ENCODE results near the gene ALG9.
"Not testable (repeated sequence)": the region's sequence is repeated elsewhere in the genome, so short reads cannot be mapped to it uniquely, and the experiment has no call there.

Gene ALG9

DNA sequence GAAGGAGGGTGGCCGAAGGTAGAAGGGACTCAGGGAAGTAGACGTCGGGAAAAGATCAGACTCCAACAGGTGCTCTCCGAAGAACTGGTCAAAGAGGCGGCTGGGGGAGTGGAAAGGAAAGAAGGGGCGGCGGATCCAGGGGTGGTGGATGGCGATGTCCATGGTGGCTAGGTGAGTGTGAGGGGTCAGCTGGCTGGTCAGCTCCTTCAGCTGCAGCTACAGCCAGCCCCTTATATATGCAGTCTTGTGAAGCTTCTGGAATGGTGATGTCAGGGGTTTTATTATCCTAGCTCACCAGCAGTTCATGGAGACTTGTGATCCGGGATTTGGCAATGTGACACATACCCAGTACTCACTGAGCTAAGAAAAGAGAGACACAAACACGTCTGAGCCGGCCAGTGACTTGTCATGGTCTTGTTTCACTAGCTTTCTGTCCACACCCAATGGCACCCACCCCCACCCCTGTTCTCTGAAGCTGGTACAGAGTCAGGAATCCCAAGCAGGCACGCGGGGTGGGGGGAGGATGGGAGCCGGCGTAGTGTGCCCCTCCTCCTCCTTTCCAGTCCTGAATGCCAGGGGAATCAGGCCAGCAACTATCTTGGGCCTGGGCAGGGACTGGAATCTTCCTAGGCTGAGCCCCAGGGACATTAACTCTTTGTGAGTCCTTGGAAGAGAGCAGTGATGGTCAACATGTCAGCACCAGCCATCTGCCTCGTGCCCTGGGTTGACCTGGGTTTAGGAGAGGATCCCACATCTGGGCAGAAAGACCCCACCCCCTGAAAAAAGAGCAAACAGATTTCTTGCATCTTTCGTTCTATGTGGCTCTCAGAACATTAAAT lies 40.4 kb upstream of the ALG9 start, which contains the start of gene CRYAB:
Gene CRYAB, minus strand, starts transcription at position 208 of the 839 bp plus-strand sequence. Its CDS starts 46 bp downstream, at position 162.
- Histone ChIP-seq H3K9me3 (ENCODE audit: insufficient read depth, low read depth, low read length) (no peaks in the 10 kb centered on the region), H3K27me3 (ENCODE audit: insufficient read depth, low read length) (no peaks in the 10 kb centered on the region), H3K4me3 (ENCODE audit: low read length) (no peak within 1 kb of the TSS; the same call in 1 of the 2 replicates), H3K9ac (ENCODE audit: low read depth, low read length) (peak within 1 kb of the TSS; percentile 17; the same call in 1 of the 2 replicates), H3K27ac (ENCODE audit: low read depth, low read length) (no peak within 1 kb of the TSS), H3K4me1 (ENCODE audit: insufficient read depth, low read length) (peaks cover 12% of the 10 kb centered on the region), H3K36me3 (ENCODE audit: insufficient read depth, low read length) (no peaks in the 10 kb centered on the region)
- WGBS = 69% methylated on average over 17 of the region's 17 CpGs

- Histone ChIP-seq H3K4me1 (ENCODE audit: insufficient read depth, low read length) (peaks cover 12% of the 10 kb centered on the region), H3K36me3 (ENCODE audit: insufficient read depth, low read length) (no peaks in the 10 kb centered on the region), H3K9ac (ENCODE audit: low read depth, low read length) (no peak overlapping the region), H3K27me3 (ENCODE audit: insufficient read depth, low read length) (no peaks in the 10 kb centered on the region), H3K27ac (ENCODE audit: low read depth, low read length) (no peak overlapping the region), H3K4me3 (ENCODE audit: low read length) (no peak overlapping the region), H3K9me3 (ENCODE audit: insufficient read depth, low read depth, low read length) (no peaks in the 10 kb centered on the region)
- 93% methylated on average over 9 of the region's 9 CpGs for WGBS
These were observed 39.5 kb upstream of the ALG9 start for GRCh38 chr11:111910676-111911562.

GRCh38 chr11:111909378-111909777 lies 38.0 kb upstream of the ALG9 start:
- 90% methylated on average over 5 of the region's 5 CpGs for WGBS
- no peak overlapping the region for H3K27ac ChIP-seq (ENCODE audit: low read depth, low read length)
- H3K4me1 ChIP-seq (ENCODE audit: insufficient read depth, low read length) = peaks cover 12% of the 10 kb centered on the region
- no peak overlapping the region for H3K4me3 ChIP-seq (ENCODE audit: low read length)
- H3K9me3 ChIP-seq (ENCODE audit: insufficient read depth, low read depth, low read length) = no peaks in the 10 kb centered on the region
- H3K27me3 ChIP-seq (ENCODE audit: insufficient read depth, low read length) = no peaks in the 10 kb centered on the region
- no peak overlapping the region for H3K9ac ChIP-seq (ENCODE audit: low read depth, low read length)
- no peaks in the 10 kb centered on the region for H3K36me3 ChIP-seq (ENCODE audit: insufficient read depth, low read length)

- H3K9ac ChIP-seq (ENCODE audit: low read depth, low read length) = no peak overlapping the region
- H3K9me3 ChIP-seq (ENCODE audit: insufficient read depth, low read depth, low read length) = no peaks in the 10 kb centered on the region
- H3K27ac ChIP-seq (ENCODE audit: low read depth, low read length) = no peak overlapping the region
- H3K36me3 ChIP-seq (ENCODE audit: insufficient read depth, low read length) = no peaks in the 10 kb centered on the region
- WGBS = 96% methylated on average over 5 of the region's 5 CpGs
- H3K27me3 ChIP-seq (ENCODE audit: insufficient read depth, low read length) = no peaks in the 10 kb centered on the region
- no peak overlapping the region for H3K4me3 ChIP-seq (ENCODE audit: low read length)
- H3K4me1 ChIP-seq (ENCODE audit: insufficient read depth, low read length) = peaks cover 12% of the 10 kb centered on the region
These were observed 37.4 kb upstream of the ALG9 start for GRCh38 chr11:111908639-111909305.

DNA sequence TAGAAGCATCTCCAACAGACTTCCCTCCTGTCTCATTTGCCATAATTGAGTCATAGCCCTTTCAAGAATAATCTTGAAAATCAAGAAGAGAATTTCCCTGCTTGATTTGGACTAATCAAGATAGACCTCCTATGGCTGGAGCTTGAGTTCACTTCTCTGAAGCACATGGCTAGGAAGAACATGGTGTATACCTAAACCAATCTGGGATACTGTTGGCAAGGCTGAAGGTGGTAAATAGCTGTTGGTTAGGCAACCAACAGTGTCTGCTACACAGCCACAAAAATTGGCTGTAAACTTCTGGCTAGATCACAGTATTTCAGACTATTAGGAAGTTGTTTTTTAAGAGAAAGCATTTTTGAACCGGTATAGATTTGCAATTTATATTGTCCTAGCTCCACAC lies 35.3 kb upstream of the ALG9 start:
- peaks cover 5% of the 10 kb centered on the region for H3K4me1 ChIP-seq (ENCODE audit: insufficient read depth, low read length)
- H3K9me3 ChIP-seq (ENCODE audit: insufficient read depth, low read depth, low read length) = no peaks in the 10 kb centered on the region
- H3K27ac ChIP-seq (ENCODE audit: low read depth, low read length) = no peak overlapping the region
- WGBS = 80% methylated on average over 1 of the region's 1 CpG
- no peak overlapping the region for H3K9ac ChIP-seq (ENCODE audit: low read depth, low read length)
- H3K36me3 ChIP-seq (ENCODE audit: insufficient read depth, low read length) = no peaks in the 10 kb centered on the region
- H3K4me3 ChIP-seq (ENCODE audit: low read length) = no peak overlapping the region
- H3K27me3 ChIP-seq (ENCODE audit: insufficient read depth, low read length) = no peaks in the 10 kb centered on the region

- H3K4me1 ChIP-seq (ENCODE audit: insufficient read depth, low read length) = no peaks in the 10 kb centered on the region
- no peaks in the 10 kb centered on the region for H3K9me3 ChIP-seq (ENCODE audit: insufficient read depth, low read depth, low read length)
- H3K27ac ChIP-seq (ENCODE audit: low read depth, low read length) = no peak overlapping the region
- no peak overlapping the region for H3K4me3 ChIP-seq (ENCODE audit: low read length)
- no peaks in the 10 kb centered on the region for H3K27me3 ChIP-seq (ENCODE audit: insufficient read depth, low read length)
- 86% methylated on average over 2 of the region's 2 CpGs for whole genome bisulfite sequencing
- H3K9ac ChIP-seq (ENCODE audit: low read depth, low read length) = no peak overlapping the region
- H3K36me3 ChIP-seq (ENCODE audit: insufficient read depth, low read length) = no peaks in the 10 kb centered on the region
These were observed 34.0 kb upstream of the ALG9 start for GRCh38 chr11:111905411-111905810.

DNA sequence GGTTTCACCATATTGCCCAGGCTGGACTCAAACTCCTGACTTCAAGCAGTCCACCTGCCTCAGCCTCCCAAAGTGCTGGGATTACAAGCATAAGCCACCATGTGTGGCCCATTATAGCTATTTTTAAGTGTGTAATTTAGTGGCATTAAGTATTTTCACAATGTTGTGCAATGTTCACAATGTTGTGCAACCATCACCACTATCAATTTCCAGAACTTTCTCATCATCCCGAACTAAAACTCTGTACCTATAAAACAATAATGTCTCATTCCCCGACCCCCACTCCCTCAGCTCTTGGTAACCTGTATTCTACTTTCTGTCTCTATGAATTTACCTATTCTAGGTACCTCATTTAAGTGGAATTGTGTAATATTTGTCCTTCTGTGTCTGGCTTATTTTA lies 15.5 kb upstream of the ALG9 start:
- no peak overlapping the region for H3K4me3 ChIP-seq (ENCODE audit: low read length)
- no peak overlapping the region for H3K27ac ChIP-seq (ENCODE audit: low read depth, low read length)
- no peaks in the 10 kb centered on the region for H3K4me1 ChIP-seq (ENCODE audit: insufficient read depth, low read length)
- WGBS = 86% methylated on average over 2 of the region's 2 CpGs
- no peaks in the 10 kb centered on the region for H3K36me3 ChIP-seq (ENCODE audit: insufficient read depth, low read length)
- H3K9me3 ChIP-seq (ENCODE audit: insufficient read depth, low read depth, low read length) = no peaks in the 10 kb centered on the region
- no peaks in the 10 kb centered on the region for H3K27me3 ChIP-seq (ENCODE audit: insufficient read depth, low read length)
- H3K9ac ChIP-seq (ENCODE audit: low read depth, low read length) = no peak overlapping the region

GRCh38 chr11:111886032-111886431 lies 14.7 kb upstream of the ALG9 start:
- no peak overlapping the region for H3K9ac ChIP-seq (ENCODE audit: low read depth, low read length)
- no peaks in the 10 kb centered on the region for H3K36me3 ChIP-seq (ENCODE audit: insufficient read depth, low read length)
- H3K4me3 ChIP-seq (ENCODE audit: low read length) = no peak overlapping the region
- H3K9me3 ChIP-seq (ENCODE audit: insufficient read depth, low read depth, low read length) = no peaks in the 10 kb centered on the region
- H3K4me1 ChIP-seq (ENCODE audit: insufficient read depth, low read length) = no peaks in the 10 kb centered on the region
- H3K27ac ChIP-seq (ENCODE audit: low read depth, low read length) = no peak overlapping the region
- WGBS = 100% methylated on average over 3 of the region's 4 CpGs
- no peaks in the 10 kb centered on the region for H3K27me3 ChIP-seq (ENCODE audit: insufficient read depth, low read length)

DNA sequence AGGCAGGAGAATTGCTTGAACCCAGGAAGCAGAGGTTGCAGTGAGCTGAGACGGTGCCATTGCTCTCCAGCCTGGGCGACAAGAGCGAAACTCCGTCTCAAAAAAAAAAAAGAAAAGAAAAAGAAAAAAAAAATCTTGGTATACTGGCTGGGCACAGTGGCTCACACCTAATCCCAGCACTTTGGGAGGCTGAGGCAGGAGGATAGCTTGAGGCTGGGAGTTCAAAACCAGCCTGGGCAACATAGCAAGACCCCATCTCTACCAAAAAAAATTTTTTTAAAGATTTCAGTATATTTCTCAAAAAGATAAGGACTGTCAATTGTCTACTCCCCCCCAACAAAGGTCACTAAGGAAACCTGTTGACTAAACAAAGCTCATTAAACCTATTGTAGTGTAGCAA lies 13.7 kb upstream of the ALG9 start:
- not testable (repeated sequence) for H3K27ac ChIP-seq (ENCODE audit: low read depth, low read length); H3K9ac ChIP-seq (ENCODE audit: low read depth, low read length); H3K27me3 ChIP-seq (ENCODE audit: insufficient read depth, low read length); H3K9me3 ChIP-seq (ENCODE audit: insufficient read depth, low read depth, low read length); H3K4me1 ChIP-seq (ENCODE audit: insufficient read depth, low read length); H3K36me3 ChIP-seq (ENCODE audit: insufficient read depth, low read length); H3K4me3 ChIP-seq (ENCODE audit: low read length)
- WGBS = 84% methylated on average over 4 of the region's 4 CpGs

GRCh38 chr11:111882202-111882601 lies 10.8 kb upstream of the ALG9 start:
- Histone ChIP-seq H3K27ac (ENCODE audit: low read depth, low read length) (no peak overlapping the region), H3K4me1 (ENCODE audit: insufficient read depth, low read length) (0 out of 2 replicates have a peak, but pooled peaks cover 6% of the 10 kb centered on the region), H3K27me3 (ENCODE audit: insufficient read depth, low read length) (no peaks in the 10 kb centered on the region), H3K4me3 (ENCODE audit: low read length) (no peak overlapping the region), H3K9ac (ENCODE audit: low read depth, low read length) (no peak overlapping the region), H3K36me3 (ENCODE audit: insufficient read depth, low read length) (no peaks in the 10 kb centered on the region), H3K9me3 (ENCODE audit: insufficient read depth, low read depth, low read length) (no peaks in the 10 kb centered on the region)
- WGBS = 95% methylated on average over 4 of the region's 5 CpGs

DNA sequence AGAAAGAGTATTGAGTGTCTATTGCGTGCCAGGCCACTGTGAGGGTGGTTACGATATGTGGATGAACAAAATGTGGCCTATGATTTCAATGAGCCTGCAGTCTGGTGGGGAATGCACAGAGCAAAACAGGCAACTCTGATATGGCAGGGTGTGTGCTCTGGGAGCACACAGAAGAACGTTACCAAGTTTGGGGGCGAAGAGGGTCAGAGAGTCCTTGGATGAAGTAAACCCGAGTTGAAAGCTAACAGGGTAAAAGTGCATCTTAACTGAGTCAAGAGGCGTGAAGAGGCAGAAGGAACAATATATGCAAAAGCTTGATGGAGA lies 8.2 kb upstream of the ALG9 start:
- H3K36me3 ChIP-seq (ENCODE audit: insufficient read depth, low read length) = no peaks in the 10 kb centered on the region
- peak overlapping the region; percentile 90 for H3K4me3 ChIP-seq (ENCODE audit: low read length)
- H3K27me3 ChIP-seq (ENCODE audit: insufficient read depth, low read length) = no peaks in the 10 kb centered on the region
- WGBS = 63% methylated on average over 6 of the region's 6 CpGs
- no peaks in the 10 kb centered on the region for H3K9me3 ChIP-seq (ENCODE audit: insufficient read depth, low read depth, low read length)
- peak overlapping the region; percentile 87 for H3K9ac ChIP-seq (ENCODE audit: low read depth, low read length)
- H3K27ac ChIP-seq (ENCODE audit: low read depth, low read length) = peak overlapping the region; percentile 93
- H3K4me1 ChIP-seq (ENCODE audit: insufficient read depth, low read length) = 0 out of 2 replicates have a peak, but pooled peaks cover 6% of the 10 kb centered on the region
